Osteocyte (in vitro differentiated cells): ENCODE results near the gene HNRNPL. TPM values are rescaled to one million over a fixed set of nuclear protein-coding genes. Genes with fewer than 3 reads are reported as not detected.

Experiments
- DNase-seq: peaks from one replicate; pipeline ENCODE4 v3.0.0; 2021; ENCODE audit warnings: mixed read lengths; ENCODE audit not compliant: unreplicated experiment; ENCODE audit errors: extremely low spot score
- H3K27ac Mint-ChIP-seq: one replicate; pipeline ENCODE4 v1.8.0; 2021; ENCODE audit warnings: mild to moderate bottlenecking, mixed read lengths; ENCODE audit not compliant: unreplicated experiment
- H3K27me3 Mint-ChIP-seq: one replicate; pipeline ENCODE4 v1.8.0; 2021; ENCODE audit warnings: mixed read lengths; ENCODE audit not compliant: unreplicated experiment
- H3K36me3 Mint-ChIP-seq: one replicate; pipeline ENCODE4 v1.8.0; 2021; ENCODE audit warnings: mixed read lengths; ENCODE audit not compliant: unreplicated experiment
- H3K4me1 Mint-ChIP-seq: one replicate; pipeline ENCODE4 v1.8.0; 2021; ENCODE audit warnings: mixed read lengths; ENCODE audit not compliant: unreplicated experiment
- H3K4me3 Mint-ChIP-seq: one replicate; pipeline ENCODE4 v1.8.0; 2021; ENCODE audit warnings: mild to moderate bottlenecking, moderate library complexity, mixed read lengths; ENCODE audit not compliant: unreplicated experiment
- H3K9me3 Mint-ChIP-seq: one replicate; pipeline ENCODE4 v1.8.0; 2021; ENCODE audit warnings: mixed read lengths; ENCODE audit not compliant: unreplicated experiment
- total RNA-seq: library from RNA; stranded (reverse); gene quantifications from 2 replicates; pipeline ENCODE4 v1.2.1, GENCODE V29; 2021
- TF ChIP-seq, protein P1 (sequence below): fragments of 200-600 bp; sonication (generic); IDR thresholded peaks from 2 replicates; pipeline ENCODE4 v1.5.0; 2021; ENCODE audit warnings: antibody characterized with exemption, mild to moderate bottlenecking, moderate library complexity

HNRNPL gene
- total RNA-seq, 1 donor from 2014 or later = 262 TPM

DNA sequence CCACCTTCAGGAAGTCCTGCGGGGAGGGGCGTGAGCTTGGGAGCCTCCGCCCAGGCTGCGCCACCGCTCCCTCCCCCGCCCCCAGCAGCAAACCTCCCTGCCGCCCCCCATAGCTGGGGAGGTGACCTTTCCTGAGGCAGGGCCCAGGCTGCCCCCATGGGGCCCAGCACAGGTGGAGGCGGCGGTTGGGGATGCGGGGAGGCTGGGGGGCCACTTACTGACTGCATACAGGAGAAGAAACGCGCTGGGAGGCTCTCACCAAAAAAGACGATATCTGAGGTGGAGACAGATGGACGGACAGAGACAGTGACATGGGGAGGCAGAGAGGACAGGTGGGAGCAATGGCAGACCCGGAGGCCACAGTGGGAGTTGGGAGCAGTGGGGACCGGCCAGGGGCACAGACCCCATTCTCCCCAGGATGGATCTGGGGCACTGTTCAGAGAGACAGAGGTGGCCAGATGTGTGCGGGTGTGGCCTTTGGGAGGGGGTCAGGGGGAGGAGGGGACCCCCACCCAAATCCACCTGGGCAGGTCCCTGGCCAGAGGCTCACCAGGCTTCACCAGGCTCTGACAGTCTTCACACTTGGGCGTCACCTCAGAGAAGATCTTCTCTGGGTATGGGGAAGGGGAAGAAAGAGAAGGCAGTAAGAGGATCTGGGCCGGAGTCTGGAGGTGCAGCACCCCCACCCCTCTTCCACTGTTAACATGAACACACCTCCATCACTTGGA, 31.3 kb upstream of the HNRNPL start:
- TF ChIP-seq, protein P1, sequence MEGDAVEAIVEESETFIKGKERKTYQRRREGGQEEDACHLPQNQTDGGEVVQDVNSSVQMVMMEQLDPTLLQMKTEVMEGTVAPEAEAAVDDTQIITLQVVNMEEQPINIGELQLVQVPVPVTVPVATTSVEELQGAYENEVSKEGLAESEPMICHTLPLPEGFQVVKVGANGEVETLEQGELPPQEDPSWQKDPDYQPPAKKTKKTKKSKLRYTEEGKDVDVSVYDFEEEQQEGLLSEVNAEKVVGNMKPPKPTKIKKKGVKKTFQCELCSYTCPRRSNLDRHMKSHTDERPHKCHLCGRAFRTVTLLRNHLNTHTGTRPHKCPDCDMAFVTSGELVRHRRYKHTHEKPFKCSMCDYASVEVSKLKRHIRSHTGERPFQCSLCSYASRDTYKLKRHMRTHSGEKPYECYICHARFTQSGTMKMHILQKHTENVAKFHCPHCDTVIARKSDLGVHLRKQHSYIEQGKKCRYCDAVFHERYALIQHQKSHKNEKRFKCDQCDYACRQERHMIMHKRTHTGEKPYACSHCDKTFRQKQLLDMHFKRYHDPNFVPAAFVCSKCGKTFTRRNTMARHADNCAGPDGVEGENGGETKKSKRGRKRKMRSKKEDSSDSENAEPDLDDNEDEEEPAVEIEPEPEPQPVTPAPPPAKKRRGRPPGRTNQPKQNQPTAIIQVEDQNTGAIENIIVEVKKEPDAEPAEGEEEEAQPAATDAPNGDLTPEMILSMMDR = no peak
- no peak overlapping the region for H3K4me3 Mint-ChIP-seq
- no peak overlapping the region for H3K27ac Mint-ChIP-seq
- H3K9me3 Mint-ChIP-seq = no peaks in the 10 kb centered on the region
- no peak for DNase-seq
- H3K4me1 Mint-ChIP-seq = no peaks in the 10 kb centered on the region
- peaks cover 12% of the 10 kb centered on the region for H3K36me3 Mint-ChIP-seq
- no peaks in the 10 kb centered on the region for H3K27me3 Mint-ChIP-seq

DNA sequence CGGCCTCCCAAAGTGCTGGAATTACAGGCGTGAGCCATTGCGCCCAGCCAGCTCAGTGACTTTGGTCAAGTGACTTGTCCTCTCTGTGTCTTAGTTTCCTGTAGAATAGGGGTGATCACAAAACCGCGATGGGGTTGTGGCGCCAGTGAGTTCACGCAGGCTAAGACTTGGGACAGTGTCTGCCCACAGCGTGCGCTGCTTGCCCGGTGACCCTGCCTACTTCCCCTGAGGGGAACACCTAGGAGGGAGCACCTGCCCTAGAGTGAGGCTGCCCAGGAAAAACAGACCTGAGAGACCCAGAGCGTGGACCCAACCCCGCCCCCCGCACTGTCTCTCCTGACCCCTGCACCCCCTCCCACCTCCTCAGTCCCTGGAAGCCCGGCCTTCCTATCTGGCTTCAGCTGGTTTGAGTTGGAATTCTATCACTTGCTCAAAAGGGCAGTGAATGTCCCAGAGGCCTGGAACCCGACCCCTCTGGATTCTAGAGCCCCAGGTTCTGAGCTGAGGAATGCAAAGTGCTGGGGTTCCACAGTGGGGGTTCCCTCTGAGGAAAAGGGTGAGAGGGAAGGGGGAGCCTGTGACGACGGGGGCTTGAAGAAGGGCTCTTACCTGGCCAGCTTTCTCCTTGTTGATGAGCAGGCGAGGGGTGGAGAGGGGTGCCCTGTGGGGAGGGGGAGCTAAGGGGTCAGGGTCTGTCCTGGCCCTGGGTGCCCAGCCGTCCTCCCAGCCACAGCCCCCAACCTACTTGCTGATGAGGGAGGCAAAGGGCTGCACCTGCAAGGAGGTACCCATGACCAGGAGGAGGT, 30.5 kb upstream of the HNRNPL start:
- TF ChIP-seq, protein P1 = no peak
- Mint-ChIP-seq H3K27ac (no peak overlapping the region), H3K27me3 (no peaks in the 10 kb centered on the region), H3K4me3 (no peak overlapping the region), H3K4me1 (no peaks in the 10 kb centered on the region), H3K36me3 (peaks cover 12% of the 10 kb centered on the region), H3K9me3 (no peaks in the 10 kb centered on the region)
- no peak for DNase-seq

DNA sequence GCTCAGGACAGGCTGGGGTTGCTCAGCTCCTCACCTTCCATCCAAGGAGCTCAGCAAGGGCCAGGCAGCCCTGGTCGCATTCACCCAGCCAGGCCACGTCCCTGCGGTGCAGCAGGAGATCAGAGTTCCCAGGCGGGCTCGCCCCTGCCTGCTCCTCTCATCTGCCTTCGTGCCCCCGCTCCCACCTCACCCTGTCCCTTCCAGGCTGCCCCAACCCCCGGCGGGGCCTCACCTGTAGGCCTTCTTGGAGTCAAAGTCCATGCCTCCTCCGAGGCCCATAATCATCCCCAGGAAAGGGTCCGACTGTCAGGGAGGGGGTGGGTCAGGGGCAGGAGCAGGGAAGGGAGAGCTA, 29.6 kb upstream of the HNRNPL start:
- DNase-seq = no peak
- Mint-ChIP-seq H3K9me3 (no peaks in the 10 kb centered on the region), H3K4me3 (no peak overlapping the region), H3K27ac (no peak overlapping the region), H3K27me3 (no peaks in the 10 kb centered on the region), H3K4me1 (no peaks in the 10 kb centered on the region), H3K36me3 (peaks cover 12% of the 10 kb centered on the region)
- TF ChIP-seq, protein P1 = no peak

DNA sequence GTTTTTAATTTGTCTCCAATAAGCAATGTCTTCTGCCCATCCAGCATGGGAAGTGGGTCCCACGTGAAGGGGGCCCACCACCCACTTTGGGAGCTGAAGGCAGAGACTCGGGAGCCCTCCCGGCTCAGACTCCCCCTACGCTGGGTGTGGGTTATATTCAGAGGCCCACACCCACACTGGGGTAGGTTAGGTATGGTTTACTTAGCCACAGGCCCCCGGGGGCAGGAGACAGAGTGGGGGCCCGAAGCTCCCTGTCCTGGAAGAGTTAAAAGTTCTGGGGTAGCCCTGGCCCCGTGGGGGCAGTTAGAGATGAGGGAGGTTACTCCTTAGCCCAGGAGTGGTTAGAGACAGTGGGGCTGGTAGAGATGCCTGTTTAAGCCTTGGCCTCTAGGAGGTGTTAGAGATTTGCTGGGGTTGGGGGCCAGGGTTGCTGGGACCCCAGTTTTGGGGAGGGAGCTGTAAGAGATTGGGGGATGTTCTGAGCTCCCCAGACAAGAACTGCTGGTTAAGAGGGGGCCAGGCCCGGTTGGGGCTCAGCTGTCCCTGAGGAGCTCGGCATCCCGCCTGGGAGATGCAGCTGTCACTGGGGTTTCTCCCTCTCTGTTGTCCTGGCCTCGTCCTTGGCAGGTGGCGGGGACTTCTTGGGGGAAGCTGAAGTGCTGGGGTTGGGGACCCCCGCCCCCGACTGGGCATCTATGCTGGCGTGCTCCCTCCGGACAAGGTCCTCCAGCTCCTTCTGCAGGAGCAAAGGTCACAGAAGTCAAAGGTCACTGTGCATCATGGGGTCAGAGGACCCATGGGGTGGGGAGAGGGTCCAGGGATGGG, 29.0 kb upstream of the HNRNPL start:
- TF ChIP-seq, protein P1 = no peak
- DNase-seq = no peak
- Mint-ChIP-seq H3K27ac (no peak overlapping the region), H3K36me3 (peaks cover 12% of the 10 kb centered on the region), H3K9me3 (no peaks in the 10 kb centered on the region), H3K4me1 (no peaks in the 10 kb centered on the region), H3K4me3 (no peak overlapping the region), H3K27me3 (no peaks in the 10 kb centered on the region)
